GM12878 (cell line): ENCODE data around the gene TLCD5. TPM values are rescaled to one million over a fixed set of nuclear protein-coding genes. Genes with fewer than 3 reads are reported as not detected.
A peak's percentile ranks its signal among the peaks of the same experiment; 100 is the strongest.

Experiments
- ASH2L ChIP-seq: fragments of 300-600, 200-600 bp; sonication (generic); IDR thresholded peaks from 2 replicates; pipeline ENCODE4 v1.6.1; 2017; ENCODE audit warnings: low read depth, mild to moderate bottlenecking, borderline replicate concordance
- BMI1 ChIP-seq: fragments of 450-650 bp; IDR thresholded peaks from 2 replicates; pipeline ENCODE4 v1.6.1; 2016; ENCODE audit warnings: mild to moderate bottlenecking, moderate library complexity, borderline replicate concordance
- BRCA1 ChIP-seq: IDR thresholded peaks from 2 replicates; pipeline ENCODE4 v1.6.1; 2011; ENCODE audit warnings: low read depth, low read length, improper control_type of control experiment
- DPF2 ChIP-seq: fragments of 450-650 bp; IDR thresholded peaks from 2 replicates; pipeline ENCODE4 v1.6.1; 2017; ENCODE audit warnings: mild to moderate bottlenecking
- ETV6 ChIP-seq, 2 experiments: fragments of 450-650 bp in 1 of 2; IDR thresholded peaks in 1 of 2; conservative IDR thresholded peaks in 1 of 2; 2 replicates each; pipeline ENCODE4 v1.6.1; 2014; ENCODE audit warnings: antibody characterized with exemption in 1 of 2, borderline replicate concordance in 1 of 2, low read depth in 1 of 2, mild to moderate bottlenecking in 1 of 2, moderate library complexity in 1 of 2
- HDGF ChIP-seq: fragments of 450-650 bp; IDR thresholded peaks from 2 replicates; pipeline ENCODE4 v1.6.1; 2016; ENCODE audit warnings: antibody characterized with exemption
- IKZF1 ChIP-seq: fragments of 450-650 bp; conservative IDR thresholded peaks from 2 replicates; pipeline ENCODE4 v1.6.1; 2017; ENCODE audit warnings: antibody characterized with exemption, mild to moderate bottlenecking
- KAT2A ChIP-seq: conservative IDR thresholded peaks from 2 replicates; pipeline ENCODE4 v1.6.1; 2011; ENCODE audit warnings: low read depth, low read length; ENCODE audit not compliant: control insufficient read depth
- NFYA ChIP-seq: IDR thresholded peaks from 2 replicates; pipeline ENCODE4 v1.6.1; 2011; ENCODE audit warnings: low read depth, mild to moderate bottlenecking, low read length, improper control_type of control experiment, borderline replicate concordance
- PML ChIP-seq: IDR thresholded peaks from 2 replicates; pipeline ENCODE4 v1.6.1; 2012; ENCODE audit warnings: low read length, inconsistent platforms
- PRDM15 ChIP-seq: fragments of 450-650 bp; formaldehyde crosslinking; IDR thresholded peaks from 2 replicates; pipeline ENCODE4 v1.4.0; 2020; ENCODE audit warnings: mild to moderate bottlenecking, moderate library complexity
- RELB ChIP-seq: fragments of 450-650 bp; IDR thresholded peaks from 2 replicates; pipeline ENCODE4 v1.6.1; 2017; ENCODE audit warnings: low read depth, mild to moderate bottlenecking, moderate library complexity
- SIN3A ChIP-seq: IDR thresholded peaks from 2 replicates; pipeline ENCODE4 v1.6.1; 2012; ENCODE audit warnings: low read depth, low read length, improper control_type of control experiment
- TCF7 ChIP-seq: IDR thresholded peaks from 2 replicates; pipeline ENCODE4 v1.6.1; 2014; ENCODE audit warnings: antibody characterized with exemption, borderline replicate concordance
- USF2 ChIP-seq: IDR thresholded peaks from 2 replicates; pipeline ENCODE4 v1.6.1; 2011; ENCODE audit warnings: low read depth, low read length, improper control_type of control experiment, borderline replicate concordance
- YBX1 ChIP-seq: fragments of 450-650 bp; IDR thresholded peaks from 2 replicates; pipeline ENCODE4 v1.6.1; 2016; ENCODE audit warnings: antibody characterized with exemption
- ZNF24 ChIP-seq: fragments of 450-650 bp; IDR thresholded peaks from 2 replicates; pipeline ENCODE4 v1.6.1; 2017; ENCODE audit warnings: antibody characterized with exemption, mild to moderate bottlenecking
- polyA plus RNA-seq, 11 experiments: library from polyadenylated mRNA; depleted of rRNA in 4 of 11; unstranded in 6 of 11; stranded (reverse) in 5 of 11; fragments of >200 nt; fragmentation: Nextera tagmentation in 4 of 11; fragmentation: Illumina TruSeq in 1 of 11; extraction: Ambion mirVana in 4 of 11; extraction: Trizol in 1 of 11; gene quantifications; 1 replicate in 1 of 11; 2 replicates in 10 of 11; pipeline versions ENCODE4 v1.2.1 to v1.2.3, GENCODE V29; 2011 to 2016; ENCODE audit warnings: inconsistent platforms in 2 of 11, missing spikeins in 2 of 11, low read depth in 1 of 11
- total RNA-seq, 4 experiments: library from RNA; depleted of rRNA in 3 of 4; stranded (reverse); fragments of >200 nt in 3 of 4; fragmentation: Illumina TruSeq in 1 of 4; extraction: Trizol in 1 of 4; gene quantifications; 2 replicates each; pipeline versions ENCODE4 v1.2.1 to v1.2.3, GENCODE V29; 2013 to 2021

The TLCD5 gene
- total and polyA plus RNA-seq, 10 of the 15 experiments (the other 5 are each of a cell fraction or from before 2014, with no cell fraction given) = 2.4 to 13.3 (median 3.2) TPM

GRCh38 chr11:120326845-120327281, 1.8 kb downstream of the TLCD5 start (continued):
- TF ChIP-seq SIN3A (no peak), TCF7 (0 out of 2 replicates have a peak, but pooled peaks have one; percentile 52), ASH2L (no peak), BMI1 (no peak), HDGF (no peak), ZNF24 (no peak), KAT2A (no peak), USF2 (peak; percentile 46; the same call in 1 of the 2 replicates), BRCA1 (no peak), NFYA (no peak), PML (no peak), PRDM15 (CRISPR knock-in tag) (0 out of 2 replicates have a peak, but pooled peaks have one; percentile 64), DPF2 (no peak), RELB (peak; percentile 46; the same call in 1 of the 2 replicates), IKZF1 (no peak; the same call in 1 of the 2 replicates), YBX1 (no peak), ETV6 (conservative IDR thresholded peaks at IDR 0.05 in 1 of 2, IDR thresholded peaks at IDR 0.05 in 1 of 2; ENCODE audit: borderline replicate concordance in 1 of 2, low read depth in 1 of 2) (no peak)
